Measurements from ENCODE around the gene CFTR.

DNA sequence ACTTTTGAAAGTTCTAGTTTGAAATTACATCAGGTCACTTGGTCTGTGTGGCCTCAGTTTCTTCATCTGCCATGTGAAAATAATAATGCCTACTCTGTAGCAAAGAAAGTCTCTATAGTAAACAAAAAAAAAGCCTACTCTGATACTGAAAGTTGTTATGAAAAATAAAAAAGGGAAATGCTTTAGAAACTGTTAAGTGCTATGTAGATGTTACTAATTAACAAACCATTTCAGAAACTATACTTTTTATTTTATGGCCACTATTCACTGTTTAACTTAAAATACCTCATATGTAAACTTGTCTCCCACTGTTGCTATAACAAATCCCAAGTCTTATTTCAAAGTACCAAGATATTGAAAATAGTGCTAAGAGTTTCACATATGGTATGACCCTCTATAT is 50.6 kb downstream of the CFTR start:
- no peak for TF ChIP-seq ZNF274 (IDR thresholded peaks at IDR 0.05; ENCODE audit: borderline replicate concordance, low read depth, low read length)
- no peak for TF ChIP-seq ETV6 (IDR thresholded peaks at IDR 0.05; ENCODE audit: borderline replicate concordance in 1 of 2, low read depth in 2 of 2, low read length in 1 of 2)
- no peak for TF ChIP-seq ETV6 (CRISPR knock-in tag; IDR thresholded peaks at IDR 0.05; ENCODE audit: borderline replicate concordance)
- no peak for TF ChIP-seq POLR2A (conservative IDR thresholded peaks at IDR 0.05)
- no peak for TF ChIP-seq STAT6 (CRISPR knock-in tag; IDR thresholded peaks at IDR 0.05)
- TF ChIP-seq, protein P1, sequence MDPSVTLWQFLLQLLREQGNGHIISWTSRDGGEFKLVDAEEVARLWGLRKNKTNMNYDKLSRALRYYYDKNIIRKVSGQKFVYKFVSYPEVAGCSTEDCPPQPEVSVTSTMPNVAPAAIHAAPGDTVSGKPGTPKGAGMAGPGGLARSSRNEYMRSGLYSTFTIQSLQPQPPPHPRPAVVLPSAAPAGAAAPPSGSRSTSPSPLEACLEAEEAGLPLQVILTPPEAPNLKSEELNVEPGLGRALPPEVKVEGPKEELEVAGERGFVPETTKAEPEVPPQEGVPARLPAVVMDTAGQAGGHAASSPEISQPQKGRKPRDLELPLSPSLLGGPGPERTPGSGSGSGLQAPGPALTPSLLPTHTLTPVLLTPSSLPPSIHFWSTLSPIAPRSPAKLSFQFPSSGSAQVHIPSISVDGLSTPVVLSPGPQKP (CRISPR knock-in tag; IDR thresholded peaks at IDR 0.05), result no peak
- TF ChIP-seq CC2D1A (IDR thresholded peaks at IDR 0.05), result no peak
- TF ChIP-seq SMC3 (conservative IDR thresholded peaks at IDR 0.05; ENCODE audit: insufficient read depth, low read depth, low read length), result no peak
- TF ChIP-seq FOSL1 (tag; conservative IDR thresholded peaks at IDR 0.05), result no peak
- no peak for TF ChIP-seq CHD2 (IDR thresholded peaks at IDR 0.05; ENCODE audit: low read depth, low read length)
- TF ChIP-seq ZBTB11 (CRISPR knock-in tag; IDR thresholded peaks at IDR 0.05), result no peak
- TF ChIP-seq, protein P2, sequence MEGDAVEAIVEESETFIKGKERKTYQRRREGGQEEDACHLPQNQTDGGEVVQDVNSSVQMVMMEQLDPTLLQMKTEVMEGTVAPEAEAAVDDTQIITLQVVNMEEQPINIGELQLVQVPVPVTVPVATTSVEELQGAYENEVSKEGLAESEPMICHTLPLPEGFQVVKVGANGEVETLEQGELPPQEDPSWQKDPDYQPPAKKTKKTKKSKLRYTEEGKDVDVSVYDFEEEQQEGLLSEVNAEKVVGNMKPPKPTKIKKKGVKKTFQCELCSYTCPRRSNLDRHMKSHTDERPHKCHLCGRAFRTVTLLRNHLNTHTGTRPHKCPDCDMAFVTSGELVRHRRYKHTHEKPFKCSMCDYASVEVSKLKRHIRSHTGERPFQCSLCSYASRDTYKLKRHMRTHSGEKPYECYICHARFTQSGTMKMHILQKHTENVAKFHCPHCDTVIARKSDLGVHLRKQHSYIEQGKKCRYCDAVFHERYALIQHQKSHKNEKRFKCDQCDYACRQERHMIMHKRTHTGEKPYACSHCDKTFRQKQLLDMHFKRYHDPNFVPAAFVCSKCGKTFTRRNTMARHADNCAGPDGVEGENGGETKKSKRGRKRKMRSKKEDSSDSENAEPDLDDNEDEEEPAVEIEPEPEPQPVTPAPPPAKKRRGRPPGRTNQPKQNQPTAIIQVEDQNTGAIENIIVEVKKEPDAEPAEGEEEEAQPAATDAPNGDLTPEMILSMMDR (IDR thresholded peaks at IDR 0.05 in 2 of 3, conservative IDR thresholded peaks at IDR 0.05 in 1 of 3; ENCODE audit: insufficient read depth in 2 of 3, low read depth in 1 of 3, low read length in 3 of 3), result no peak
- no peak for TF ChIP-seq JUND (IDR thresholded peaks at IDR 0.05; ENCODE audit: borderline replicate concordance, low read depth, low read length)
- no peak for TF ChIP-seq JUND (tag; IDR thresholded peaks at IDR 0.05; ENCODE audit: borderline replicate concordance, low read depth, low read length)
